Umbilical cord (tissue), 2 donors: ENCODE results near the gene SH3PXD2A. TPM values are rescaled to one million over a fixed set of nuclear protein-coding genes. Genes with fewer than 3 reads are reported as not detected.
A peak's percentile ranks its signal among the peaks of the same experiment; 100 is the strongest.
"Not testable (repeated sequence)": the region's sequence is repeated elsewhere in the genome, so short reads cannot be mapped to it uniquely, and the experiment has no call there.

ENCODE experiments used
- DNase-seq: peaks from one replicate; pipeline ENCODE4 v3.0.0-alpha.2; 2015; ENCODE audit warnings: low spot score
- total RNA-seq: library from RNA; depleted of rRNA; stranded (reverse); fragments of >200 nt; gene quantifications from one replicate; pipeline ENCODE4 v1.2.3, GENCODE V29; 2014; ENCODE audit warnings: low replicate concordance; ENCODE audit not compliant: insufficient read depth

The SH3PXD2A gene
- total RNA-seq, 1 donor from 2014 or later, result 38.3 TPM

- no peak for DNase-seq
Measured at GRCh38 chr10:103850572-103850895, 4.8 kb downstream of the SH3PXD2A start.

GRCh38 chr10:103849880-103850571, 5.3 kb downstream of the SH3PXD2A start:
- no peak for DNase-seq

GRCh38 chr10:103849212-103849877, 6.0 kb downstream of the SH3PXD2A start:
- no peak for DNase-seq

GRCh38 chr10:103847909-103848468, 7.4 kb downstream of the SH3PXD2A start:
- no peak for DNase-seq

GRCh38 chr10:103847346-103847745, 8.0 kb downstream of the SH3PXD2A start:
- DNase-seq, result no peak

- no peak for DNase-seq
Measured at GRCh38 chr10:103845972-103846371, 9.4 kb downstream of the SH3PXD2A start.

- DNase-seq, result not testable (repeated sequence)
Measured at GRCh38 chr10:103845346-103845745, 10.0 kb downstream of the SH3PXD2A start.

GRCh38 chr10:103843854-103844570, 11.4 kb downstream of the SH3PXD2A start:
- DNase-seq, result no peak

- DNase-seq, result no peak
Measured at GRCh38 chr10:103843045-103843444, 12.3 kb downstream of the SH3PXD2A start.

GRCh38 chr10:103842605-103843004, 12.8 kb downstream of the SH3PXD2A start:
- no peak for DNase-seq

- no peak for DNase-seq
Measured at GRCh38 chr10:103841519-103841918, 13.9 kb downstream of the SH3PXD2A start.

- DNase-seq, result no peak
Measured at GRCh38 chr10:103840740-103841070, 14.7 kb downstream of the SH3PXD2A start.

GRCh38 chr10:103839872-103840739, 15.3 kb downstream of the SH3PXD2A start:
- DNase-seq, result no peak

- no peak for DNase-seq
Measured at GRCh38 chr10:103839519-103839871, 15.9 kb downstream of the SH3PXD2A start.

- DNase-seq, result no peak
Measured at GRCh38 chr10:103838862-103839518, 16.4 kb downstream of the SH3PXD2A start.

- no peak for DNase-seq
Measured at GRCh38 chr10:103838070-103838395, 17.3 kb downstream of the SH3PXD2A start.

- no peak for DNase-seq
Measured at GRCh38 chr10:103837370-103838069, 17.9 kb downstream of the SH3PXD2A start.

- peak; percentile 52 for DNase-seq
Measured at GRCh38 chr10:103836861-103837260, 18.5 kb downstream of the SH3PXD2A start.

GRCh38 chr10:103836273-103836672, 19.1 kb downstream of the SH3PXD2A start:
- DNase-seq, result no peak
